Loucy (cell line): ENCODE data around the gene IRF9.

ENCODE experiments used
- H2AFZ ChIP-seq: fragments of 200-600 bp; sonication (generic); 2 replicates; pipeline ENCODE4 v1.6.0; 2016; ENCODE audit warnings: antibody characterized with exemption, mild to moderate bottlenecking, low read length, moderate library complexity
- H3F3A ChIP-seq: fragments of 200-600 bp; 2 replicates; pipeline ENCODE4 v1.6.0; 2016; ENCODE audit warnings: antibody characterized with exemption, low read depth, mild to moderate bottlenecking
- H3K27me3 ChIP-seq: fragments of 200-600 bp; sonication (generic); 2 replicates; pipeline ENCODE4 v1.6.1; 2014; ENCODE audit warnings: low read length, mild to moderate bottlenecking; ENCODE audit not compliant: insufficient read depth, poor library complexity, severe bottlenecking
- H3K36me3 ChIP-seq: fragments of 200-600 bp; sonication (generic); 2 replicates; pipeline ENCODE4 v1.6.1; 2016; ENCODE audit warnings: low read length; ENCODE audit not compliant: insufficient read depth
- H3K4me1 ChIP-seq: fragments of 200-600 bp; sonication (generic); 2 replicates; pipeline ENCODE4 v1.5.1; 2014; ENCODE audit warnings: low read length, mild to moderate bottlenecking; ENCODE audit not compliant: insufficient read depth, poor library complexity, severe bottlenecking
- H3K4me2 ChIP-seq: fragments of 200-600 bp; sonication (generic); 2 replicates; pipeline ENCODE4 v1.6.0; 2014; ENCODE audit warnings: antibody characterized with exemption, low read length, low read depth, mild to moderate bottlenecking; ENCODE audit not compliant: poor library complexity, severe bottlenecking
- H3K4me3 ChIP-seq: fragments of 200-600 bp; sonication (generic); 2 replicates; pipeline ENCODE4 v1.5.1; 2014; ENCODE audit warnings: low read length, mild to moderate bottlenecking, mixed read lengths; ENCODE audit not compliant: poor library complexity, severe bottlenecking
- H3K79me2 ChIP-seq: fragments of 200-600 bp; sonication (generic); 2 replicates; pipeline ENCODE4 v1.6.1; 2014; ENCODE audit warnings: low read length; ENCODE audit not compliant: insufficient read depth
- H3K9ac ChIP-seq: fragments of 200-600 bp; sonication (generic); 2 replicates; pipeline ENCODE4 v1.6.0; 2014; ENCODE audit warnings: mild to moderate bottlenecking, low read depth, low read length, moderate library complexity; ENCODE audit not compliant: poor library complexity, severe bottlenecking
- H3K9me2 ChIP-seq: fragments of 200-600 bp; sonication (generic); replicated peaks from 2 replicates; pipeline ENCODE4 v1.6.1; 2016; ENCODE audit warnings: low read depth, low read length, mixed read lengths
- H3K9me3 ChIP-seq: fragments of 200-600 bp; sonication (generic); 2 replicates; pipeline ENCODE4 v1.6.1; 2014; ENCODE audit warnings: mild to moderate bottlenecking, antibody characterized with exemption, low read length, low read depth; ENCODE audit not compliant: insufficient read depth
- H4K20me1 ChIP-seq: fragments of 200-600 bp; sonication (generic); 2 replicates; pipeline ENCODE4 v1.6.0; 2014; ENCODE audit warnings: antibody characterized with exemption, low read length, mild to moderate bottlenecking; ENCODE audit not compliant: insufficient read depth, poor library complexity, severe bottlenecking
- EZH2phosphoT487 ChIP-seq: fragments of 200-600 bp; IDR thresholded peaks from 2 replicates; pipeline ENCODE4 v1.6.1; 2018; ENCODE audit warnings: antibody characterized with exemption, mild to moderate bottlenecking, moderate library complexity, borderline replicate concordance
- TF ChIP-seq, protein P1 (sequence below): fragments of 200-600 bp; sonication (generic); conservative IDR thresholded peaks from 2 replicates; pipeline ENCODE4 v1.5.1; 2014; ENCODE audit warnings: mild to moderate bottlenecking, antibody characterized with exemption, low read length

Gene IRF9

DNA sequence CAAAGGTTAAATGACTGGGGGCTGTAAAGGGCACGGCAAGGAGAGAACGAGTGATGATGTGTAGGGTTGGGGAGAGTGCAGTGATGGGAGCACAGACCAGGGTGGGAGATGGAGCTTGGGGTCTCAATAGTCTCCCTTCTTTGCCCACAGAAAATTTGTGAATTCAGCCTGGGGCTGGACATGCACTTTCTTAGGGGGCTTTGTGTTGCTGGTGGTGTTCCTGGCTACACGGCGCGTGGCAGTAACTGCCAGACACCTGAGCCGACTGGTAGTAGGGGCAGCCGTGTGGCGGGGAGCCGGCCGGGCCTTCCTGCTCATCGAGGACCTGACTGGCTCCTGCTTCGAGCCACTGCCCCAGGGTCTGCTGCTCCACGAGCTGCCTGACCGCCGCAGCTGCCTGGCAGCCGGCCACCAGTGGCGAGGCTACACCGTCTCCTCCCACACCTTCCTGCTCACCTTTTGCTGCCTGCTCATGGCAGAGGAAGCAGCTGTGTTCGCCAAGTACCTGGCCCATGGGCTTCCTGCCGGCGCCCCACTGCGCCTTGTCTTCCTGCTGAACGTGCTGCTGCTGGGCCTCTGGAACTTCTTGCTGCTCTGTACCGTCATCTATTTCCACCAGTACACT, 28.9 kb upstream of the IRF9 start:
- H3K4me1 ChIP-seq, result peaks cover 33% of the 10 kb centered on the region
- TF ChIP-seq, protein P1, sequence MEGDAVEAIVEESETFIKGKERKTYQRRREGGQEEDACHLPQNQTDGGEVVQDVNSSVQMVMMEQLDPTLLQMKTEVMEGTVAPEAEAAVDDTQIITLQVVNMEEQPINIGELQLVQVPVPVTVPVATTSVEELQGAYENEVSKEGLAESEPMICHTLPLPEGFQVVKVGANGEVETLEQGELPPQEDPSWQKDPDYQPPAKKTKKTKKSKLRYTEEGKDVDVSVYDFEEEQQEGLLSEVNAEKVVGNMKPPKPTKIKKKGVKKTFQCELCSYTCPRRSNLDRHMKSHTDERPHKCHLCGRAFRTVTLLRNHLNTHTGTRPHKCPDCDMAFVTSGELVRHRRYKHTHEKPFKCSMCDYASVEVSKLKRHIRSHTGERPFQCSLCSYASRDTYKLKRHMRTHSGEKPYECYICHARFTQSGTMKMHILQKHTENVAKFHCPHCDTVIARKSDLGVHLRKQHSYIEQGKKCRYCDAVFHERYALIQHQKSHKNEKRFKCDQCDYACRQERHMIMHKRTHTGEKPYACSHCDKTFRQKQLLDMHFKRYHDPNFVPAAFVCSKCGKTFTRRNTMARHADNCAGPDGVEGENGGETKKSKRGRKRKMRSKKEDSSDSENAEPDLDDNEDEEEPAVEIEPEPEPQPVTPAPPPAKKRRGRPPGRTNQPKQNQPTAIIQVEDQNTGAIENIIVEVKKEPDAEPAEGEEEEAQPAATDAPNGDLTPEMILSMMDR, result no peak
- TF ChIP-seq EZH2phosphoT487, result no peak
- peaks cover 4% of the 10 kb centered on the region for H4K20me1 ChIP-seq
- H3K79me2 ChIP-seq, result peaks cover 12% of the 10 kb centered on the region
- no peaks in the 10 kb centered on the region for H3K9me2 ChIP-seq
- no peaks in the 10 kb centered on the region for H3K36me3 ChIP-seq
- no peak overlapping the region for H3K4me2 ChIP-seq
- H3K9ac ChIP-seq, result no peak overlapping the region
- no peak overlapping the region for H3K4me3 ChIP-seq
- H3K27me3 ChIP-seq, result no peaks in the 10 kb centered on the region
- no peaks in the 10 kb centered on the region for H3F3A ChIP-seq
- H2AFZ ChIP-seq, result no peak overlapping the region
- H3K9me3 ChIP-seq, result no peaks in the 10 kb centered on the region

DNA sequence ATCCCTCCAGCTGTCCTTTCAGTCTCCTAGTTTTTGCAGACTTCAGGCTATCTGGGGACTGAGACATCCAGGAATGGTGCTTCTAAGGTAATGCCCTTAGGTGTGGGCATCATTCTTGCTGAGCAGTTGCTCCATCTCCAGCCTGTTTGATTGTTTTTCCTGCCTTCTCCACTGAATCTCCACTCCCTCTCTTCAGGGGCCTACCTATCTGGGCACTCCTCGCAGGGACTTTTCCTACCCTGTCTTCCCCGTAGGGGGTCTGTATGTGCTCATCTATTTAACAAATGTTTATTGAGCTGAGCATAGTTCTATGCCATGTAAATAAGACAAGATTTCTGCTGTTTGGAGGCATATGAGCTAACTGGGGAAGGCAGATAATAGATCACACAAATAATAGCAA, 28.1 kb upstream of the IRF9 start:
- TF ChIP-seq, protein P1, result no peak
- TF ChIP-seq EZH2phosphoT487, result no peak
- Histone ChIP-seq H3K4me1 (peaks cover 40% of the 10 kb centered on the region), H2AFZ (no peak overlapping the region), H3K36me3 (peaks cover 4% of the 10 kb centered on the region; the same call in 1 of the 2 replicates), H3K9ac (no peak overlapping the region), H3K9me3 (no peaks in the 10 kb centered on the region), H3K4me3 (no peak overlapping the region), H3K79me2 (peaks cover 20% of the 10 kb centered on the region), H3K4me2 (no peak overlapping the region), H3K9me2 (no peaks in the 10 kb centered on the region), H3K27me3 (no peaks in the 10 kb centered on the region), H3F3A (no peaks in the 10 kb centered on the region), H4K20me1 (peaks cover 10% of the 10 kb centered on the region)

DNA sequence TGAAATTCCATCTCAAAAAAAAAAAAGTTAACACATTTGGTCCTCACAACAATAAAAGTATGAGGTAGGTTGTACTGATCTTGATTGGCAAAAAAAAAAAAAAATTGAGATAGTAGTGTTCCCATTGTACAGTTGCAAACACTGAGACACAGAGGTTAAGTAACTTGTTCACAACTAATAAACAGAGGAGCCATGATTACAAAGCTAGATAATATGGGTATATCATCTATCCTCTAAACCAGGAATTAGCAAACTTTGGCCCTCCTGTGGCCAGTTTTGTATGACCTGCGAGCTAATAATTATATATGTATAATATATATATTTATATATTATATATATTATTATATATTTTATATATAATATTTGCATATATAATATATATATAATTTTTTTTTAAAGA, 27.3 kb upstream of the IRF9 start:
- Histone ChIP-seq H3K4me1 (peaks cover 44% of the 10 kb centered on the region), H3K27me3 (no peaks in the 10 kb centered on the region), H2AFZ (no peak overlapping the region), H4K20me1 (peaks cover 15% of the 10 kb centered on the region), H3K9ac (no peak overlapping the region), H3K36me3 (peaks cover 11% of the 10 kb centered on the region; the same call in 1 of the 2 replicates), H3F3A (no peaks in the 10 kb centered on the region), H3K9me2 (no peaks in the 10 kb centered on the region), H3K79me2 (peaks cover 28% of the 10 kb centered on the region), H3K9me3 (no peaks in the 10 kb centered on the region), H3K4me2 (no peak overlapping the region), H3K4me3 (no peak overlapping the region)
- TF ChIP-seq EZH2phosphoT487, result no peak
- TF ChIP-seq, protein P1, result no peak
